SU-DHL-6 (cell line): ENCODE measurements around the gene TTYH3.

Experiments used
- H2AFZ ChIP-seq: fragments of 200-600 bp; sonication (generic); 2 replicates; pipeline ENCODE4 v1.6.1; 2014; ENCODE audit warnings: low read depth, mild to moderate bottlenecking, moderate library complexity, mixed read lengths, antibody characterized with exemption, low read length; ENCODE audit not compliant: severe bottlenecking
- H3F3A ChIP-seq: fragments of 200-600 bp; shearing (Covaris generic); 2 replicates; pipeline ENCODE4 v1.6.0; 2016; ENCODE audit warnings: antibody characterized with exemption, mild to moderate bottlenecking; ENCODE audit not compliant: insufficient read depth
- H3K27ac ChIP-seq: fragments of 200-600 bp; sonication (generic); 2 replicates; pipeline ENCODE4 v1.5.1; 2016; ENCODE audit warnings: low read depth, mild to moderate bottlenecking, low read length, moderate library complexity, mixed read lengths
- H3K27me3 ChIP-seq: fragments of 200-600 bp; sonication (generic), shearing (Covaris generic); 2 replicates; pipeline ENCODE4 v1.6.0; 2014; ENCODE audit warnings: mild to moderate bottlenecking, low read length
- H3K36me3 ChIP-seq: fragments of 200-600 bp; sonication (generic); 2 replicates; pipeline ENCODE4 v1.6.1; 2014; ENCODE audit warnings: mild to moderate bottlenecking, low read length, mixed read lengths
- H3K4me2 ChIP-seq: fragments of 300-600, 200-600 bp; shearing (Covaris generic), sonication (generic); 2 replicates; pipeline ENCODE4 v1.6.0; 2014; ENCODE audit warnings: low read length, low read depth, mild to moderate bottlenecking; ENCODE audit not compliant: poor library complexity, severe bottlenecking
- H3K4me3 ChIP-seq: fragments of 200-600 bp; sonication (generic); 2 replicates; pipeline ENCODE4 v1.5.1; 2014; ENCODE audit warnings: antibody characterized with exemption, low read length, mild to moderate bottlenecking, mixed read lengths; ENCODE audit not compliant: insufficient read depth, poor library complexity, severe bottlenecking
- H3K79me2 ChIP-seq: fragments of 200-600 bp; sonication (generic); 2 replicates; pipeline ENCODE4 v1.6.1; 2014; ENCODE audit warnings: mild to moderate bottlenecking, low read length, moderate library complexity; ENCODE audit not compliant: insufficient read depth
- H3K9ac ChIP-seq: fragments of 200-600 bp; sonication (generic); 2 replicates; pipeline ENCODE4 v1.7.0; 2014; ENCODE audit warnings: mild to moderate bottlenecking, low read length
- H3K9me2 ChIP-seq: fragments of 200-600 bp; sonication (generic); replicated peaks from 2 replicates; pipeline ENCODE4 v1.6.1; 2014; ENCODE audit warnings: low read length; ENCODE audit not compliant: insufficient read depth
- H3K9me3 ChIP-seq: fragments of 200-600 bp; sonication (generic); 2 replicates; pipeline ENCODE4 v1.6.1; 2014; ENCODE audit warnings: low read length, mixed read lengths; ENCODE audit not compliant: insufficient read depth
- H4K20me1 ChIP-seq: fragments of 200-600 bp; sonication (generic); 2 replicates; pipeline ENCODE4 v1.6.1; 2014; ENCODE audit warnings: low read depth, mild to moderate bottlenecking, antibody characterized with exemption, low read length, moderate library complexity, mixed read lengths
- EZH2phosphoT487 ChIP-seq: fragments of 200-600 bp; sonication (generic), shearing (Covaris generic); conservative IDR thresholded peaks from 2 replicates; pipeline ENCODE4 v1.6.1; 2018; ENCODE audit warnings: mild to moderate bottlenecking, antibody characterized with exemption, low read length, moderate library complexity, mixed read lengths
- TF ChIP-seq, protein P1 (sequence below): fragments of 200-600 bp; sonication (generic); IDR thresholded peaks from one replicate; pipeline ENCODE4 v1.5.1; 2017; ENCODE audit warnings: antibody characterized with exemption, mild to moderate bottlenecking, low read length, moderate library complexity; ENCODE audit not compliant: insufficient read depth, poor library complexity, severe bottlenecking

TTYH3 gene

DNA sequence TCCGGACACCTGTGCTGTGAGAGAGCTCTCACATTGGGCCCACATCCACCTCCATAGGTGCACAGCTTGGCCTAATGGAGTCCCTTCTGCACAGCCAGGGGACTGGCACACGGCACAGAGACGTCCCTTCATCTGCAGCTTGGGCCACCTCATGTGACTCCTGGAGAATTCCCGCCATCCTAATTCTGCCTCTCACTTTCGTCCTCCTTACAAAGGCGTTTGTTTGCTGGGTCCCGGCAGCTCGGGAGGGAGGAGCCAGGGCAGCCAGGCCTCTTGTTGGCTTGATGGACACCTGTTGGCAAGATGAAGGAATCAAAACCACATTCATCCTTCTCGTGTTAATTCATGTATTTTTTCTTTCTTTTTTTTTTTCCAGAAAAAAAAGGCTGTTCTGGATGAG is 30.7 kb upstream of the TTYH3 start:
- H4K20me1 ChIP-seq, result no peaks in the 10 kb centered on the region
- H3K27ac ChIP-seq, result no peak overlapping the region
- no peaks in the 10 kb centered on the region for H3F3A ChIP-seq
- TF ChIP-seq, protein P1, sequence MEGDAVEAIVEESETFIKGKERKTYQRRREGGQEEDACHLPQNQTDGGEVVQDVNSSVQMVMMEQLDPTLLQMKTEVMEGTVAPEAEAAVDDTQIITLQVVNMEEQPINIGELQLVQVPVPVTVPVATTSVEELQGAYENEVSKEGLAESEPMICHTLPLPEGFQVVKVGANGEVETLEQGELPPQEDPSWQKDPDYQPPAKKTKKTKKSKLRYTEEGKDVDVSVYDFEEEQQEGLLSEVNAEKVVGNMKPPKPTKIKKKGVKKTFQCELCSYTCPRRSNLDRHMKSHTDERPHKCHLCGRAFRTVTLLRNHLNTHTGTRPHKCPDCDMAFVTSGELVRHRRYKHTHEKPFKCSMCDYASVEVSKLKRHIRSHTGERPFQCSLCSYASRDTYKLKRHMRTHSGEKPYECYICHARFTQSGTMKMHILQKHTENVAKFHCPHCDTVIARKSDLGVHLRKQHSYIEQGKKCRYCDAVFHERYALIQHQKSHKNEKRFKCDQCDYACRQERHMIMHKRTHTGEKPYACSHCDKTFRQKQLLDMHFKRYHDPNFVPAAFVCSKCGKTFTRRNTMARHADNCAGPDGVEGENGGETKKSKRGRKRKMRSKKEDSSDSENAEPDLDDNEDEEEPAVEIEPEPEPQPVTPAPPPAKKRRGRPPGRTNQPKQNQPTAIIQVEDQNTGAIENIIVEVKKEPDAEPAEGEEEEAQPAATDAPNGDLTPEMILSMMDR, result no peak
- TF ChIP-seq EZH2phosphoT487, result no peak
- no peak overlapping the region for H3K4me2 ChIP-seq
- no peaks in the 10 kb centered on the region for H3K9me3 ChIP-seq
- no peak overlapping the region for H3K9ac ChIP-seq
- no peak overlapping the region for H3K4me3 ChIP-seq
- no peaks in the 10 kb centered on the region for H3K27me3 ChIP-seq
- H3K9me2 ChIP-seq, result no peaks in the 10 kb centered on the region
- H3K79me2 ChIP-seq, result no peaks in the 10 kb centered on the region
- no peak overlapping the region for H2AFZ ChIP-seq
- H3K36me3 ChIP-seq, result no peaks in the 10 kb centered on the region

- Histone ChIP-seq H3K9me3 (no peaks in the 10 kb centered on the region), H3K4me2 (no peak overlapping the region), H2AFZ (no peak overlapping the region), H3K9me2 (no peaks in the 10 kb centered on the region), H3K9ac (no peak overlapping the region), H4K20me1 (no peaks in the 10 kb centered on the region), H3F3A (no peaks in the 10 kb centered on the region), H3K36me3 (no peaks in the 10 kb centered on the region), H3K79me2 (no peaks in the 10 kb centered on the region), H3K27me3 (no peaks in the 10 kb centered on the region), H3K27ac (no peak overlapping the region), H3K4me3 (no peak overlapping the region)
- no peak for TF ChIP-seq EZH2phosphoT487
- TF ChIP-seq, protein P1, result no peak
Observed at GRCh38 chr7:2601907-2602306, 29.9 kb upstream of the TTYH3 start.

- H3K4me3 ChIP-seq, result no peak overlapping the region
- no peak overlapping the region for H2AFZ ChIP-seq
- H3K4me2 ChIP-seq, result no peak overlapping the region
- H3K27ac ChIP-seq, result no peak overlapping the region
- H3K9ac ChIP-seq, result no peak overlapping the region
- no peaks in the 10 kb centered on the region for H3K36me3 ChIP-seq
- H3K9me3 ChIP-seq, result no peaks in the 10 kb centered on the region
- TF ChIP-seq, protein P1, result no peak
- no peak for TF ChIP-seq EZH2phosphoT487
- no peaks in the 10 kb centered on the region for H3K27me3 ChIP-seq
- no peaks in the 10 kb centered on the region for H3F3A ChIP-seq
- no peaks in the 10 kb centered on the region for H3K79me2 ChIP-seq
- H4K20me1 ChIP-seq, result no peaks in the 10 kb centered on the region
- no peaks in the 10 kb centered on the region for H3K9me2 ChIP-seq
Observed at GRCh38 chr7:2602406-2603043, 29.3 kb upstream of the TTYH3 start.
